ENCODE data around the gene SLC29A4. TPM values are rescaled to one million over a fixed set of nuclear protein-coding genes. Genes with fewer than 3 reads are reported as not detected.
"Not testable (repeated sequence)": the region's sequence is repeated elsewhere in the genome, so short reads cannot be mapped to it uniquely, and the experiment has no call there.

The SLC29A4 gene
- total and polyA plus RNA-seq, 8 donors = 2.4 to 8.2 (median 3.9) TPM

DNA sequence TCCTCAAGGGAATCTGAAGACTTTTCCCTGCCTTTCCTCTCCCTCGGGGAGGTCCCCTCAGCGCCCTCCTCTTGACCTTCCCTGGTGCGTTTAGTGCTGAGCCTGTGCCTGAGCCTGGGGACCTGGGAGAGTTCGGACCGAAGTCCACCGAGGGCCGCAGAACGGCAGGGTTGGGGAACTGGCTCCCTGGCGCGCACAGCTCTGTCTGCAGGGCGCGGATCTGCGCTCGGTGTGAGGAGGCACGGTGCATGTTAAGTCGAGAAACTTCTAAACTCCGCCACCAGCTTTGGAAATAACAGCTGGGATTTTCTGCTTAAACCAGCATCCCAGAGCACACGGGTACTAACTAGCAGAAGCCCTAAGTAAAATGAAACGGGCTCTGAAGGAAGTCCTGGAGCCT, 44.2 kb upstream of the SLC29A4 start:
- no peaks in the 10 kb centered on the region for H3K9me3 ChIP-seq
- no peak overlapping the region for H3K27ac ChIP-seq
- intact Hi-C loops (cut with DNase I; ENCODE audit: low total_unique reads) = no loop called here
- 61 to 84% (median 68%) methylated on average over 18 to 19 of the region's 19 CpGs for WGBS, 5 donors
- DNase-seq = no peak
- TF ChIP-seq POLR2AphosphoS5 (IDR thresholded peaks at IDR 0.05) (no peak), EP300 (IDR thresholded peaks at IDR 0.05) (no peak), POLR2A (IDR thresholded peaks at IDR 0.05) (no peak)
- TF ChIP-seq, protein P1, sequence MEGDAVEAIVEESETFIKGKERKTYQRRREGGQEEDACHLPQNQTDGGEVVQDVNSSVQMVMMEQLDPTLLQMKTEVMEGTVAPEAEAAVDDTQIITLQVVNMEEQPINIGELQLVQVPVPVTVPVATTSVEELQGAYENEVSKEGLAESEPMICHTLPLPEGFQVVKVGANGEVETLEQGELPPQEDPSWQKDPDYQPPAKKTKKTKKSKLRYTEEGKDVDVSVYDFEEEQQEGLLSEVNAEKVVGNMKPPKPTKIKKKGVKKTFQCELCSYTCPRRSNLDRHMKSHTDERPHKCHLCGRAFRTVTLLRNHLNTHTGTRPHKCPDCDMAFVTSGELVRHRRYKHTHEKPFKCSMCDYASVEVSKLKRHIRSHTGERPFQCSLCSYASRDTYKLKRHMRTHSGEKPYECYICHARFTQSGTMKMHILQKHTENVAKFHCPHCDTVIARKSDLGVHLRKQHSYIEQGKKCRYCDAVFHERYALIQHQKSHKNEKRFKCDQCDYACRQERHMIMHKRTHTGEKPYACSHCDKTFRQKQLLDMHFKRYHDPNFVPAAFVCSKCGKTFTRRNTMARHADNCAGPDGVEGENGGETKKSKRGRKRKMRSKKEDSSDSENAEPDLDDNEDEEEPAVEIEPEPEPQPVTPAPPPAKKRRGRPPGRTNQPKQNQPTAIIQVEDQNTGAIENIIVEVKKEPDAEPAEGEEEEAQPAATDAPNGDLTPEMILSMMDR (IDR thresholded peaks at IDR 0.05) = no peak
- peaks cover 9 to 26% (median 18%) of the 10 kb centered on the region in 4 donors for H3K4me1 ChIP-seq
- H3K4me3 ChIP-seq = no peak overlapping the region
- peaks cover 0 to 2% (median under 1%) of the 10 kb centered on the region in 4 donors for H3K36me3 ChIP-seq
- H3K27me3 ChIP-seq = no peaks in the 10 kb centered on the region

DNA sequence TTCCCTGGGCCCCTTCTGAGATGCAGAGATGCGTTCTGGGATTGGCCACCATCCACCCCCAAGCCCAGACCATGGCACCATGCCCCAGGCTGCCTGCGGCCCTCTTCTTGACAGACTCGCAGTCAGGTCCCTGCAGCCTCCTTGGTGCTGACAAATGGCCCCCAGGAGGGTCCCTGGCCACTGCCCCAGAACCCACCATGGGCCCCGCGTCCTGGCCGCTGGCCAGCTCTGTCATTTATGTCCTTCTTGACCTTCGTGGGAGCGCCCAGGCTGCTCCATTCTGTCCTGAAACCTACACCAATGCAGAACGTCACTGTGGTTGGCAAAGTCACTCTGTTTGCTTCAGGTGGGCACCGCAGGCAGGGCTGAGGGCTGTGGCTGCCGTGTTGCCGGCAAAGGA, 39.5 kb upstream of the SLC29A4 start:
- Histone ChIP-seq H3K9me3 (no peaks in the 10 kb centered on the region), H3K36me3 (no peaks in the 10 kb centered on the region), H3K4me1 (peaks cover 9 to 19% (median 15%) of the 10 kb centered on the region in 4 donors), H3K27me3 (no peaks in the 10 kb centered on the region), H3K4me3 (no peak overlapping the region), H3K27ac (no peak overlapping the region)
- DNase-seq = no peak
- intact Hi-C loops (cut with DNase I; ENCODE audit: low total_unique reads) = loop anchor here (10.0 kb wide), 1 partner anchor 222 kb away; no protein-coding TSS in a partner anchor
- 80 to 90% (median 86%) methylated on average over 11 to 12 of the region's 12 CpGs for WGBS, 5 donors
- no peak for TF ChIP-seq POLR2A (IDR thresholded peaks at IDR 0.05)
- TF ChIP-seq, protein P1 (IDR thresholded peaks at IDR 0.05) = no peak
- no peak for TF ChIP-seq POLR2AphosphoS5 (IDR thresholded peaks at IDR 0.05)
- no peak for TF ChIP-seq EP300 (IDR thresholded peaks at IDR 0.05)

- no peak overlapping the region for H3K4me3 ChIP-seq
These were observed 34.4 kb upstream of the SLC29A4 start for GRCh38 chr7:5248201-5248885.

DNA sequence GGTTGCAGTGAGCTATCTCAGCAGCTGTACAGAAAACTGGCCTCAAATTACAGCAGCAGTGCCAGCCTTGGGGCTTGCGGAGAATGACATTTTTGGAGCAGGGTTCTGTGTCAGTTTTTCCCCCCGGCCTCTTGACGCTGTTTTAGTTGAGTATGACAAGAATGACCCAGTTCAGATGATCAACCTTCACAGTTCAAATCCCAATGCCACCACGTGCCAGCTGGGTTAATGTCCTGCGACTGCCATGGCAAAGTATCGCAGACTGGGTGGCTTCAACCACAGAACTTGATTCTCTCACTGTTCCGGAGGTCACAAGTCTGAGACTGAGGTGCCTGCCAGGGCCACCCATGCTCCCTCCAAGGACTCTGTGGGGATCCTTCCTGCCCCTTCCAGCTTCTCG, 32.0 kb upstream of the SLC29A4 start:
- 88 to 93% (median 89%) methylated on average over 8 of the region's 8 CpGs for whole genome bisulfite sequencing, 5 donors

More at GRCh38 chr7:5248201-5248885, 34.4 kb upstream of the SLC29A4 start:
- peaks cover 0 to 4% (median 2%) of the 10 kb centered on the region in 4 donors for H3K4me1 ChIP-seq
- TF ChIP-seq EP300 (IDR thresholded peaks at IDR 0.05) (no peak), POLR2AphosphoS5 (IDR thresholded peaks at IDR 0.05) (no peak), POLR2A (IDR thresholded peaks at IDR 0.05) (no peak)
- TF ChIP-seq, protein P1 (IDR thresholded peaks at IDR 0.05) = no peak
- no peaks in the 10 kb centered on the region for H3K9me3 ChIP-seq
- 44 to 59% (median 54%) methylated on average over 27 to 31 of the region's 31 CpGs for WGBS, 5 donors
- no peaks in the 10 kb centered on the region for H3K27me3 ChIP-seq
- H3K36me3 ChIP-seq = no peaks in the 10 kb centered on the region
- intact Hi-C loops (cut with DNase I; ENCODE audit: low total_unique reads) = loop anchor here (10.0 kb wide), 1 partner anchor 216 kb away; no protein-coding TSS in a partner anchor
- DNase-seq = peak in 1 of 2 donors; percentile 94
- peak overlapping the region in 3 of 5 donors; percentile 25 to 74 (median 56) for H3K27ac ChIP-seq

GRCh38 chr7:5253529-5253928, 29.2 kb upstream of the SLC29A4 start:
- DNase-seq; H3K27me3 ChIP-seq; H3K27ac ChIP-seq; H3K36me3 ChIP-seq; H3K4me3 ChIP-seq; intact Hi-C loops (cut with DNase I; ENCODE audit: low total_unique reads); H3K9me3 ChIP-seq; H3K4me1 ChIP-seq: not testable (repeated sequence)
- WGBS, 5 donors = 67 to 78% (median 77%) methylated on average over 14 of the region's 14 CpGs

More for the DNA sequence above, 32.0 kb upstream of the SLC29A4 start:
- H3K4me3 ChIP-seq; H3K27ac ChIP-seq; intact Hi-C loops (cut with DNase I; ENCODE audit: low total_unique reads); DNase-seq; H3K4me1 ChIP-seq; H3K9me3 ChIP-seq; H3K27me3 ChIP-seq; H3K36me3 ChIP-seq: not testable (repeated sequence)

GRCh38 chr7:5254371-5254770, 28.4 kb upstream of the SLC29A4 start:
- H3K4me3 ChIP-seq; intact Hi-C loops (cut with DNase I; ENCODE audit: low total_unique reads); H3K27ac ChIP-seq; DNase-seq; H3K36me3 ChIP-seq; H3K9me3 ChIP-seq; H3K4me1 ChIP-seq; H3K27me3 ChIP-seq: not testable (repeated sequence)
- WGBS, 5 donors = 86 to 90% (median 87%) methylated on average over 9 of the region's 9 CpGs

All from stomach (tissue), 9 donors.